Measurements from ENCODE around the gene ZNF362. TPM values are rescaled to one million over a fixed set of nuclear protein-coding genes. Genes with fewer than 3 reads are reported as not detected.
A peak's percentile ranks its signal among the peaks of the same experiment; 100 is the strongest.

Gene ZNF362
- total and polyA plus RNA-seq, 2 of the 13 experiments (the other 11 are each of a cell fraction or from before 2014, with no cell fraction given): 8.3 to 14.2 TPM

- no peak for TF ChIP-seq SKI (IDR thresholded peaks at IDR 0.05; ENCODE audit: partially characterized antibody)
- TF ChIP-seq HMGXB3 (CRISPR knock-in tag; IDR thresholded peaks at IDR 0.05; ENCODE audit: borderline replicate concordance): peak; percentile 43; the same call in 1 of the 2 replicates
- TF ChIP-seq TFAP4 (IDR thresholded peaks at IDR 0.05; ENCODE audit: borderline replicate concordance, low read depth): peak; percentile 29; the same call in 1 of the 2 replicates
- no peak for TF ChIP-seq MXD1 (CRISPR knock-in tag; IDR thresholded peaks at IDR 0.05)
- no peak for TF ChIP-seq ZC3H4 (CRISPR knock-in tag; IDR thresholded peaks at IDR 0.05; ENCODE audit: borderline replicate concordance)
- TF ChIP-seq ZNF501 (CRISPR knock-in tag; IDR thresholded peaks at IDR 0.05): 0 out of 2 replicates have a peak, but pooled peaks have one; percentile 42
- no peak for TF ChIP-seq FLYWCH1 (CRISPR knock-in tag; IDR thresholded peaks at IDR 0.05)
- TF ChIP-seq ZNF253 (CRISPR knock-in tag; IDR thresholded peaks at IDR 0.05; ENCODE audit: borderline replicate concordance): no peak
- peak; percentile 59; the same call in 1 of the 2 replicates for TF ChIP-seq SOX5 (CRISPR knock-in tag; IDR thresholded peaks at IDR 0.05; ENCODE audit: borderline replicate concordance)
- peak; percentile 64; the same call in 1 of the 2 replicates for TF ChIP-seq ZNF556 (CRISPR knock-in tag; IDR thresholded peaks at IDR 0.05; ENCODE audit: borderline replicate concordance)
- no peak for TF ChIP-seq KLF11 (CRISPR knock-in tag; IDR thresholded peaks at IDR 0.05)
- 0 out of 2 replicates have a peak, but pooled peaks have one; percentile 35 for TF ChIP-seq TAF1 (CRISPR knock-in tag; IDR thresholded peaks at IDR 0.05)
- no peak for TF ChIP-seq SUZ12 (IDR thresholded peaks at IDR 0.05; ENCODE audit: low read depth, low read length)
- TF ChIP-seq MXD4 (CRISPR knock-in tag; IDR thresholded peaks at IDR 0.05): peak; percentile 9; the same call in 1 of the 2 replicates
- TF ChIP-seq NFE2 (CRISPR knock-in tag; IDR thresholded peaks at IDR 0.05): no peak
- no peak for TF ChIP-seq NCOA1 (CRISPR knock-in tag; IDR thresholded peaks at IDR 0.05)
- TF ChIP-seq CSRNP2 (CRISPR knock-in tag; conservative IDR thresholded peaks at IDR 0.05; ENCODE audit: low read depth): no peak
- no peak for TF ChIP-seq REL (CRISPR knock-in tag; conservative IDR thresholded peaks at IDR 0.05)
- peak; percentile 50 for TF ChIP-seq ASH2L (IDR thresholded peaks at IDR 0.05; ENCODE audit: insufficient read length, low read depth, low read length)
- no peak for TF ChIP-seq LBX2 (CRISPR knock-in tag; IDR thresholded peaks at IDR 0.05; ENCODE audit: borderline replicate concordance)
- no peak for TF ChIP-seq PLSCR1 (CRISPR knock-in tag; IDR thresholded peaks at IDR 0.05; ENCODE audit: borderline replicate concordance)
- TF ChIP-seq POLR2A (IDR thresholded peaks at IDR 0.05; ENCODE audit: insufficient read depth in 1 of 2, low read depth in 2 of 2, low read length in 2 of 2): peak; percentile 56 to 65; a peak in 3 of 4 replicates
These were observed 90.8 kb downstream of the ZNF362 start (continued) for GRCh38 chr1:33346927-33347649.

Measured in HepG2 (cell line).